Upper lobe of left lung (tissue), 6 donors: ENCODE data around the gene GABARAPL2. TPM values are rescaled to one million over a fixed set of nuclear protein-coding genes. Genes with fewer than 3 reads are reported as not detected.
"Not testable (repeated sequence)": the region's sequence is repeated elsewhere in the genome, so short reads cannot be mapped to it uniquely, and the experiment has no call there.

Experiments used
- ATAC-seq, 2 donors: fragments of 200-7000 bp; cut with Tn5 transposase; one replicate each; pipeline ENCODE4 v1.9.1; 2022; ENCODE audit warnings: mild to moderate bottlenecking in 2 of 2, moderate library complexity in 2 of 2; ENCODE audit not compliant: low FRiP score in 2 of 2
- DNase-seq, 2 donors: peaks; one replicate each; pipeline ENCODE4 v3.0.0-alpha.2; 2019 to 2020
- H3K27ac ChIP-seq, 4 donors: fragments of 200-600 bp; sonication (generic); one replicate each; pipeline ENCODE4 v1.5.1; 2016 to 2019
- H3K27me3 ChIP-seq, 4 donors: fragments of 200-600 bp; sonication (generic); one replicate each; pipeline ENCODE4 v1.5.1; 2017 to 2019
- H3K36me3 ChIP-seq, 4 donors: fragments of 200-600 bp; sonication (generic); one replicate each; pipeline ENCODE4 v1.5.1; 2016 to 2019
- H3K4me1 ChIP-seq, 4 donors: fragments of 200-600 bp; sonication (generic); one replicate each; pipeline ENCODE4 v1.5.1; 2018 to 2019
- H3K4me3 ChIP-seq, 4 donors: fragments of 200-600 bp; sonication (generic); one replicate each; pipeline ENCODE4 v1.5.1; 2017 to 2019; ENCODE audit warnings: mild to moderate bottlenecking in 2 of 4, moderate library complexity in 1 of 4
- H3K9me3 ChIP-seq, 4 donors: fragments of 200-600 bp; sonication (generic); one replicate each; pipeline ENCODE4 v1.5.1; 2018 to 2019
- EP300 ChIP-seq, 4 donors: sonication (generic); formaldehyde crosslinking; IDR thresholded peaks; one replicate each; pipeline ENCODE4 v1.5.1; 2017; ENCODE audit warnings: antibody characterized with exemption in 4 of 4, control low read depth in 2 of 4
- POLR2A ChIP-seq, 4 donors: fragments of 450-650 bp; IDR thresholded peaks; one replicate each; pipeline ENCODE4 v1.5.1; 2016 to 2017; ENCODE audit warnings: antibody characterized with exemption in 4 of 4, mild to moderate bottlenecking in 2 of 4
- POLR2AphosphoS5 ChIP-seq, 2 donors: sonication (generic); formaldehyde crosslinking; IDR thresholded peaks; one replicate each; pipeline ENCODE4 v1.5.1; 2017; ENCODE audit warnings: antibody characterized with exemption in 2 of 2
- WGBS, 2 donors: methylation state at CpG; one replicate each; pipeline ENCODE4 v1.1.5; 2017 to 2018; 5-methylcytosine and 5-hydroxymethylcytosine counted together
- total RNA-seq, 6 donors: library from RNA; depleted of rRNA in 4 of 6; stranded (reverse); fragments of >200 nt in 4 of 6; gene quantifications; one replicate each; pipeline versions ENCODE4 v1.1.0 to v1.2.1, GENCODE V29; 2016 to 2021
- TF ChIP-seq, protein P1 (sequence below), 6 experiments: fragments of 450-650 bp in 4 of 6; fragments of 200-600 bp in 2 of 6; sonication (generic) in 2 of 6; IDR thresholded peaks; one replicate each; pipeline ENCODE4 v1.5.1; 2016 to 2019; ENCODE audit warnings: antibody characterized with exemption in 6 of 6
- donor health status: DM: no; HTN: no; CAD: no; lungs with moderate emphysema.
- donor health status: DM: no; HTN: yes; CAD: no; lungs with severe emphysema.

The GABARAPL2 gene
- total RNA-seq, 6 donors from 2014 or later: 14.7 to 103 (median 81.1) TPM

- H3K27me3 ChIP-seq: no peaks in the 10 kb centered on the region
- H3K4me1 ChIP-seq: no peaks in the 10 kb centered on the region
- TF ChIP-seq POLR2A (IDR thresholded peaks at IDR 0.05) (no peak), POLR2AphosphoS5 (IDR thresholded peaks at IDR 0.05) (no peak), EP300 (IDR thresholded peaks at IDR 0.05) (no peak)
- TF ChIP-seq, protein P1, sequence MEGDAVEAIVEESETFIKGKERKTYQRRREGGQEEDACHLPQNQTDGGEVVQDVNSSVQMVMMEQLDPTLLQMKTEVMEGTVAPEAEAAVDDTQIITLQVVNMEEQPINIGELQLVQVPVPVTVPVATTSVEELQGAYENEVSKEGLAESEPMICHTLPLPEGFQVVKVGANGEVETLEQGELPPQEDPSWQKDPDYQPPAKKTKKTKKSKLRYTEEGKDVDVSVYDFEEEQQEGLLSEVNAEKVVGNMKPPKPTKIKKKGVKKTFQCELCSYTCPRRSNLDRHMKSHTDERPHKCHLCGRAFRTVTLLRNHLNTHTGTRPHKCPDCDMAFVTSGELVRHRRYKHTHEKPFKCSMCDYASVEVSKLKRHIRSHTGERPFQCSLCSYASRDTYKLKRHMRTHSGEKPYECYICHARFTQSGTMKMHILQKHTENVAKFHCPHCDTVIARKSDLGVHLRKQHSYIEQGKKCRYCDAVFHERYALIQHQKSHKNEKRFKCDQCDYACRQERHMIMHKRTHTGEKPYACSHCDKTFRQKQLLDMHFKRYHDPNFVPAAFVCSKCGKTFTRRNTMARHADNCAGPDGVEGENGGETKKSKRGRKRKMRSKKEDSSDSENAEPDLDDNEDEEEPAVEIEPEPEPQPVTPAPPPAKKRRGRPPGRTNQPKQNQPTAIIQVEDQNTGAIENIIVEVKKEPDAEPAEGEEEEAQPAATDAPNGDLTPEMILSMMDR (IDR thresholded peaks at IDR 0.05): no peak
- no peak overlapping the region for H3K4me3 ChIP-seq
- H3K36me3 ChIP-seq: peaks cover 1 to 15% (median 11%) of the 10 kb centered on the region in 4 donors
- H3K9me3 ChIP-seq: no peaks in the 10 kb centered on the region
- WGBS, 2 donors: 79 to 81% methylated on average over 3 of the region's 3 CpGs
- no peak for ATAC-seq
- DNase-seq: no peak
- no peak overlapping the region for H3K27ac ChIP-seq
These were observed 17.9 kb downstream of the GABARAPL2 start for GRCh38 chr16:75584108-75584507.

- no peak overlapping the region for H3K4me3 ChIP-seq
- no peaks in the 10 kb centered on the region for H3K4me1 ChIP-seq
- DNase-seq (no peak), ATAC-seq (no peak)
- peaks cover 0 to 6% (median 1%) of the 10 kb centered on the region in 4 donors for H3K36me3 ChIP-seq
- H3K27ac ChIP-seq: no peak overlapping the region
- TF ChIP-seq, protein P1 (IDR thresholded peaks at IDR 0.05): no peak
- no peak for TF ChIP-seq EP300 (IDR thresholded peaks at IDR 0.05)
- WGBS, 2 donors: 97 to 98% methylated on average over 4 of the region's 4 CpGs
- H3K9me3 ChIP-seq: no peaks in the 10 kb centered on the region
- H3K27me3 ChIP-seq: no peaks in the 10 kb centered on the region
These were observed 22.5 kb downstream of the GABARAPL2 start for GRCh38 chr16:75588716-75589115.

DNA sequence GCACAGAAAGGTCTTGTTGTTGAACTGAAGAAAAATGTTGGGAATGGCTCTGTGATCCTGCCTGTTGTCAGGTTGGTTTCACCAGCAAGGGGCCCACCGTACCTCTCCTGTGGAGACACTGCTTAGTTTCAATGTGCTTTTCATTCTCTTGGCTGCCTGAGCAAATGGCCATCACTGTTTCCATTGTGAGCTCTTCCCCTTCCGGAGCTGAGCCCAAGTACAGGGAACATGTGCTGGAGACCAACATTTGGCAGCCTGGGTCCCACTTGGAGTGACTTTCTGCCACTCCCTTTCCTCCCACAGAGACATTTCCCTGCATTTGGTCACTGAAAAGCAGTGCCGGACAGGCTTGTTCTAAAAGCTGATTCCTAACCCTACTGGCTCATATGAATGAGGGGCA, 23.1 kb downstream of the GABARAPL2 start:
- H3K36me3 ChIP-seq: peaks cover 0 to 6% (median 2%) of the 10 kb centered on the region in 4 donors
- TF ChIP-seq EP300 (IDR thresholded peaks at IDR 0.05): no peak
- TF ChIP-seq, protein P1 (IDR thresholded peaks at IDR 0.05): no peak
- no peak for TF ChIP-seq POLR2AphosphoS5 (IDR thresholded peaks at IDR 0.05)
- no peak for TF ChIP-seq POLR2A (IDR thresholded peaks at IDR 0.05)
- DNase-seq (no peak), ATAC-seq (peak in 1 of 2 donors; percentile 64)
- no peaks in the 10 kb centered on the region for H3K4me1 ChIP-seq
- no peak overlapping the region for H3K4me3 ChIP-seq
- 68 to 87% methylated on average over 2 to 3 of the region's 3 CpGs for WGBS, 2 donors
- H3K27ac ChIP-seq: no peak overlapping the region
- H3K27me3 ChIP-seq: no peaks in the 10 kb centered on the region
- no peaks in the 10 kb centered on the region for H3K9me3 ChIP-seq

GRCh38 chr16:75590920-75591843, 25.0 kb downstream of the GABARAPL2 start:
- TF ChIP-seq EP300 (IDR thresholded peaks at IDR 0.05) (no peak), POLR2A (IDR thresholded peaks at IDR 0.05) (no peak), POLR2AphosphoS5 (IDR thresholded peaks at IDR 0.05) (no peak)
- TF ChIP-seq, protein P1 (IDR thresholded peaks at IDR 0.05): no peak
- WGBS, 2 donors: 71 to 81% methylated on average over 8 of the region's 8 CpGs

GRCh38 chr16:75591927-75592326, 25.7 kb downstream of the GABARAPL2 start:
- WGBS, 2 donors: 71 to 76% methylated on average over 9 of the region's 9 CpGs
- DNase-seq: not testable (repeated sequence)

More at GRCh38 chr16:75590920-75591843, 25.0 kb downstream of the GABARAPL2 start:
- Histone ChIP-seq H3K27me3 (no peaks in the 10 kb centered on the region), H3K9me3 (no peaks in the 10 kb centered on the region), H3K27ac (peak overlapping the region in 2 of 4 donors; percentile 46 to 66), H3K4me1 (no peaks in the 10 kb centered on the region), H3K36me3 (peaks cover 0 to 8% (median 3%) of the 10 kb centered on the region in 4 donors), H3K4me3 (no peak overlapping the region)
- no peak for DNase-seq
- peak; percentile 67 to 95 for ATAC-seq

More at GRCh38 chr16:75591927-75592326, 25.7 kb downstream of the GABARAPL2 start:
- H3K27me3 ChIP-seq, H3K27ac ChIP-seq, ATAC-seq, H3K4me1 ChIP-seq, H3K9me3 ChIP-seq, H3K4me3 ChIP-seq: not testable (repeated sequence)
- peaks cover 0 to 11% (median 3%) of the 10 kb centered on the region in 4 donors for H3K36me3 ChIP-seq
